Measurements from ENCODE around the gene FOXK2. TPM values are rescaled to one million over a fixed set of nuclear protein-coding genes. Genes with fewer than 3 reads are reported as not detected.

FOXK2 gene
- total RNA-seq, 4 donors from 2014 or later, result 15.9 to 70.9 (median 42.7) TPM

DNA sequence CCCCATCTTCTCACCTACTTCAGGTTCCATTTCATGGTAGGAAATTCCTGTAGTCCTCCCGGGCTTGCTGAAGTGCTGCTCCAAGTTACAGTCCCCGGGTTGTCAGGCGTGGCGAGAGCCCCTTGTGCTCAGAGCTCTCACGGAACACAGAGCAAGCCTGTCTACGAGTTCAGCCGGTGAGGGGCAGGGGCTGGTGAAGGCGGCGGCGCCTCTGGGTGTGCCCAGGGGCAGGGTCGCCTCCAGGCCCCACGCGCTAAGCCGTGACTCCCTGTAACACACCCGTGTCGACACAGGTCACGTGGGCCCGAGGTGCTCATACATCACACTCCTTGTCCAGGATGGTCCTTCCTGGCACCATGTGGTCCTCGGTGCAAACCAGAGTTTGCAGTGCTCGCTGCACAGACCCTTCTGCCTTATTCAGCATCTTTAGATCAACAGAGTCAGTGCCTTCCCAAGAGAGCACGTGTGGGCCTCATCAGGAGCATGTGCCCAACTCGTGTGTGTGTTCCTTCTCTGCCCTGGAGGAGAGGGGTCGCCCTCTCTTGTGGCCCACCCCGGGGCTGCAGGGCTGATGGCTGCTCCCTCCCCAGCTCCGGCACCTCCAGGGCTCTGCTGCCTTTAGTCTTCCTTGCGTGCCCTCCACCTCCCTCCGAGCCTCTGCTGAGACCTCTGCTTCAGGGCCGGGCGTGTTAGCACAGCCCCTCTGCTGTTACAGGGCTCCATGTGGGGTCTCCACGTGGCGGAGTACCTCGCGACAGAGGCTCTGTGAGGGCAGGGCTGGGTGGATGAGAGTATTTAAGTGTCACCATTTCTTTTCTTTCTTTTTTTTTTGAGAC is 77.5 kb downstream of the FOXK2 start:
- H3K27ac ChIP-seq, result no peak overlapping the region
- H3K36me3 ChIP-seq, result no peaks in the 10 kb centered on the region
- H3K4me1 ChIP-seq, result no peaks in the 10 kb centered on the region
- intact Hi-C loops (cut with DNase I; ENCODE audit: low total_unique reads), result no loop called here
- TF ChIP-seq POLR2A (IDR thresholded peaks at IDR 0.05), result no peak
- TF ChIP-seq, protein P1, sequence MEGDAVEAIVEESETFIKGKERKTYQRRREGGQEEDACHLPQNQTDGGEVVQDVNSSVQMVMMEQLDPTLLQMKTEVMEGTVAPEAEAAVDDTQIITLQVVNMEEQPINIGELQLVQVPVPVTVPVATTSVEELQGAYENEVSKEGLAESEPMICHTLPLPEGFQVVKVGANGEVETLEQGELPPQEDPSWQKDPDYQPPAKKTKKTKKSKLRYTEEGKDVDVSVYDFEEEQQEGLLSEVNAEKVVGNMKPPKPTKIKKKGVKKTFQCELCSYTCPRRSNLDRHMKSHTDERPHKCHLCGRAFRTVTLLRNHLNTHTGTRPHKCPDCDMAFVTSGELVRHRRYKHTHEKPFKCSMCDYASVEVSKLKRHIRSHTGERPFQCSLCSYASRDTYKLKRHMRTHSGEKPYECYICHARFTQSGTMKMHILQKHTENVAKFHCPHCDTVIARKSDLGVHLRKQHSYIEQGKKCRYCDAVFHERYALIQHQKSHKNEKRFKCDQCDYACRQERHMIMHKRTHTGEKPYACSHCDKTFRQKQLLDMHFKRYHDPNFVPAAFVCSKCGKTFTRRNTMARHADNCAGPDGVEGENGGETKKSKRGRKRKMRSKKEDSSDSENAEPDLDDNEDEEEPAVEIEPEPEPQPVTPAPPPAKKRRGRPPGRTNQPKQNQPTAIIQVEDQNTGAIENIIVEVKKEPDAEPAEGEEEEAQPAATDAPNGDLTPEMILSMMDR (IDR thresholded peaks at IDR 0.05), result no peak
- no peaks in the 10 kb centered on the region for H3K27me3 ChIP-seq
- no peaks in the 10 kb centered on the region for H3K9me3 ChIP-seq
- DNase-seq, result no peak
- no peak overlapping the region for H3K4me3 ChIP-seq

DNA sequence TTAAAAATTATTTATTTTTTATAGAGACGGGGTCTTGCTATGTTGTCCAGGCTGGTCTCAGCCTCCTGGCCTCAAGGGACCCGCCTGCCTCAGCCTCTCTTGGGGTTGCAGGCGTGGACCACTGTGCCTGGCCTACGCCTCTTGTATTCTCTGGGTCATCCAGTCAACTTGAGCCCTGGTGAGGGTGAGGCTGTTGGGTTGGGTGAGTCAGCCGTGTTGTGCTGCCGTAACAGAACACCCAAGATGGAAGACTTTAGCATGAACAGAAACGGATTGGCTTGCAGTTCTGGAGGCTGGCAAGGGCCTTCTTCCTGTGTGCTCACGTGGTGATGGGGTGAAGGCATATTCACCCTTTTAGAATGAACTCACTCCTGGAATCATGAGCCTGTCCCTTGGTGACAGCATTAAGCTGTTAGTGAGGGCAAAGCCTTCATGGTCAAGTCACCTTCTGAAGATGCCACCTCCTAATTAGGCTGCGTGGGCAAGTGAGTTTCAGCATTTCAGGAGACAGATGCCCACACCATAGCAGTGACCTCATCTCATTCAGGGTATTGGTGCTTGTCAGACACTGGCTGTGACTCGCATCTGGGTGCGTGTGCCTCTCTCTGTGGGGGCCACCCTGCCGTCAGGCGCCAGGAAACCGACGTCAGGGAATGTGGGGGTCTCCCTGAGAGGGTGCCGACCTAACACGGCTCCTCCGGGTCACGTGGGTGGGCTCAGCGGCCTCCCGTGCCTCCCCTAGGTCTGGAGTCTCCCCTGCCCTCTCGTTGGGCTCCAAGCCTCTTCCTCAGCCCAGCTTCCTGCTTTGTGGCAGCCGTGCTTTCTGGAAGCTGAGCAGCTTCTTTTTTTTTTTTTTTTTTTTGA is 79.0 kb downstream of the FOXK2 start:
- TF ChIP-seq, protein P1 (IDR thresholded peaks at IDR 0.05), result no peak
- no peak for TF ChIP-seq POLR2A (IDR thresholded peaks at IDR 0.05)
- no peaks in the 10 kb centered on the region for H3K4me1 ChIP-seq
- no peak overlapping the region for H3K27ac ChIP-seq
- intact Hi-C loops (cut with DNase I; ENCODE audit: low total_unique reads), result no loop called here
- DNase-seq, result no peak
- no peaks in the 10 kb centered on the region for H3K9me3 ChIP-seq
- no peak overlapping the region for H3K4me3 ChIP-seq
- no peaks in the 10 kb centered on the region for H3K27me3 ChIP-seq
- no peaks in the 10 kb centered on the region for H3K36me3 ChIP-seq

DNA sequence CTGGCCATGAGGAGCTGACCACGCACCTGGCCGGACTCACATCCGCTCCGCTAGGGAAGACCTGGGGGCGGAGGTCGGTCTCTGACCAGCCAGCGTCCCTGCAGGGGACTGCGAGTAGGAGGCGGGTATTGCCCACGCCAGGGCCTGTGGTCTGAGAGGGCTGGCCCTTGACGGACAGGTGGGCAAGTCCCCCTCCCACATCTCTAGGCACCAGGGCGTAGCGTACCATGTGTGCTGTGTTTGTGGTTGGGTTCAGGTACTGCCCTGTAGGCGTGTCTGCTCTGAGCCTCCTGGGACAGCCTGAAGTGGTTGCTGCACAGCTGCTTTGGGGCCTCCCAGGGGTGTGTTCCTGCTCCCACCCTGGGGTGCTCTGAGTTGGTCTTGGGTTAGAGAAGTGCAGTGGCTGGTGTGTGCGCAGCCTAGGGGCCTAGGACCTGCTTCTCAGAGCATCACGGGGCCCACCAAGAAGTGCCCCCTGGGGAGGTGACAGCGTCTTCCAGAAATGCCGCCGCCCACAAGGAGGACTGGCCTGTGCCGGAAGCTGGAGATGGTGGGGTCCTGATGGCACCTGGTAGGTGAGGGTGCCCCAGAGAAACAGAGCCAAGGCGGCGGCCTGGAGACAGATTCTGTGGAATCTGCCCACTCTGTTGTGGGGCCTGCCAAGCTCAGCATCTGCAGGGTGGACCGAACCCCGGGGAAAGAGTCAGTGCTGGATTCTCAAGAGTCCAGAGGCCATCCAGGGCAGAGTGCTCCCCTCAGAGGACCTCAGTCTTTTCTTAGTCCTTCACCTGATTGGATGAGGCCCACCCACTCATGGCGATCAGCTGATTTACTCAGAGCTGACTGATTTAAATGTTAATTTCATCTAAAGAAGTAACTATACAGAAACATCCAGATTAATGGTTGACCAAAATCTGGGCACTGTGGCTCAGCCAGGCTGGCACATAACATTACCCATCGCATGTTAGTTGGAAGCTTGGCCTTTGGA is 80.4 kb downstream of the FOXK2 start:
- Histone ChIP-seq H3K36me3 (no peaks in the 10 kb centered on the region), H3K4me1 (no peaks in the 10 kb centered on the region), H3K9me3 (no peaks in the 10 kb centered on the region), H3K4me3 (no peak overlapping the region), H3K27me3 (no peaks in the 10 kb centered on the region), H3K27ac (no peak overlapping the region)
- intact Hi-C loops (cut with DNase I; ENCODE audit: low total_unique reads), result no loop called here
- no peak for TF ChIP-seq POLR2A (IDR thresholded peaks at IDR 0.05)
- TF ChIP-seq, protein P1 (IDR thresholded peaks at IDR 0.05), result no peak
- no peak for DNase-seq

DNA sequence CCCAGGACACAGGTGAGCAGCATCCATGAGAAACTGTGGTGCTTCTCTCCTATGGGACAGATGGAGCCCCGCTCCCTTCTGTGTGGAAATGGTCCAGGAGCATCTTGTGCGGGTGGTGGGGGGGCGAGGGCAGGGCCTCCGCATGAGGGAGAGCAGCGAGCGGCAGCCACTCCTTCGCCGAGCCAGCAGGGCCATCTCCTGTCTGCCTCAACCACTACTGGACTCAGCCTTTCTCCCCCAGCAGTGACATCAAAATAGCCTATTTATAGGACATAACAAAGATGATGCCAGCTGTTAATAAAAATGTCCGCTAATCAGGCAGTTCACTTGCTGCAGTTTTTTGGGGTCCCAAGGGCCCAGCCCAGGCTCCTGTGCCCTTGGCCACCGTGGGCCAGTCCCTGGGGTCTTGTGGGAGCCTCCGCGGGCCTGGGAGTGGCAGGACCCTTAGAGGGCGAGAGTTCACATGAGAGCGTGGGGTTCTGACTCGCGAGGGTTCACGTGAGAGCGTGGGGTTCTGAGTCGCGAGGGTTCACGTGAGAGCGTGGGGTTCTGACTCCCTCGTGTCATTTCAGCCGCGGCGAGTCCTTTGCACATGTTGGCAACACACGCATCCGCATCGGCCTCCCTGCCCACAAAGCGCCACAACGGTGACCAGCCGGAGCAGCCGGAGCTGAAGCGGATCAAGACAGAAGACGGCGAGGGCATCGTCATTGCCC is 81.4 kb downstream of the FOXK2 start:
- no peaks in the 10 kb centered on the region for H3K36me3 ChIP-seq
- TF ChIP-seq POLR2A (IDR thresholded peaks at IDR 0.05), result no peak
- TF ChIP-seq, protein P1 (IDR thresholded peaks at IDR 0.05), result no peak

More for the DNA sequence above, 81.4 kb downstream of the FOXK2 start:
- intact Hi-C loops (cut with DNase I; ENCODE audit: low total_unique reads), result no loop called here
- Histone ChIP-seq H3K27ac (no peak overlapping the region), H3K27me3 (no peaks in the 10 kb centered on the region), H3K9me3 (no peaks in the 10 kb centered on the region), H3K4me3 (no peak overlapping the region), H3K4me1 (no peaks in the 10 kb centered on the region)
- DNase-seq, result no peak

Measured in uterus (tissue), 4 donors.